ENCODE results near the gene PPIL3.

DNA sequence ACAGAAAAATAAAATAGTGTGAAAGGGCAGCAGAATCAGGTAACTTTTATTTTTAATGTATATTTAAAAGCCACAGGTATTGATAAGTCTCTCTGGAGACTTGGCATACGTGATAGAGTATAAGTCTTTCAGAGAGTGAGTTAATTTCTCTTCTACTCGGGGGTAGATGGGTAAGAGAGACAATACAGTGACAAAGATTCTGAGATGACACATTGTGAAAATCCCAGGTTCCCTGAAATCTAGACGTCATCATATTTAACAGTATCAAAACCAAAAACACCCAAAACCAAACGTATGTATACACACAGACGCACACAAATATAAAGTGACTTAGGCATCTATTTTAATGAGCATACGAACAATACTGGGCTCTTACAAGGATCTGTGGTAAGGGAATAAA is 33.6 kb upstream of the PPIL3 start:
- TF ChIP-seq POLR2A (IDR thresholded peaks at IDR 0.05) (no peak), EP300 (IDR thresholded peaks at IDR 0.05) (no peak), POLR2AphosphoS5 (IDR thresholded peaks at IDR 0.05) (no peak)
- TF ChIP-seq, protein P1, sequence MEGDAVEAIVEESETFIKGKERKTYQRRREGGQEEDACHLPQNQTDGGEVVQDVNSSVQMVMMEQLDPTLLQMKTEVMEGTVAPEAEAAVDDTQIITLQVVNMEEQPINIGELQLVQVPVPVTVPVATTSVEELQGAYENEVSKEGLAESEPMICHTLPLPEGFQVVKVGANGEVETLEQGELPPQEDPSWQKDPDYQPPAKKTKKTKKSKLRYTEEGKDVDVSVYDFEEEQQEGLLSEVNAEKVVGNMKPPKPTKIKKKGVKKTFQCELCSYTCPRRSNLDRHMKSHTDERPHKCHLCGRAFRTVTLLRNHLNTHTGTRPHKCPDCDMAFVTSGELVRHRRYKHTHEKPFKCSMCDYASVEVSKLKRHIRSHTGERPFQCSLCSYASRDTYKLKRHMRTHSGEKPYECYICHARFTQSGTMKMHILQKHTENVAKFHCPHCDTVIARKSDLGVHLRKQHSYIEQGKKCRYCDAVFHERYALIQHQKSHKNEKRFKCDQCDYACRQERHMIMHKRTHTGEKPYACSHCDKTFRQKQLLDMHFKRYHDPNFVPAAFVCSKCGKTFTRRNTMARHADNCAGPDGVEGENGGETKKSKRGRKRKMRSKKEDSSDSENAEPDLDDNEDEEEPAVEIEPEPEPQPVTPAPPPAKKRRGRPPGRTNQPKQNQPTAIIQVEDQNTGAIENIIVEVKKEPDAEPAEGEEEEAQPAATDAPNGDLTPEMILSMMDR (IDR thresholded peaks at IDR 0.05) = no peak

All from upper lobe of left lung (tissue), 4 donors.